Ishikawa (cell line): ENCODE measurements around the gene SUMO3.

Experiments
- CEBPB ChIP-seq: IDR thresholded peaks from 2 replicates; pipeline ENCODE4 v1.6.1; 2012
- CREB1 ChIP-seq: IDR thresholded peaks from 2 replicates; pipeline ENCODE4 v1.6.1; 2012; ENCODE audit warnings: low read depth
- EGR1 ChIP-seq: IDR thresholded peaks from 2 replicates; pipeline ENCODE4 v1.6.1; 2012
- EP300 ChIP-seq: IDR thresholded peaks from 2 replicates; pipeline ENCODE4 v1.6.1; 2012; ENCODE audit warnings: borderline replicate concordance
- FOXM1 ChIP-seq: IDR thresholded peaks from 2 replicates; pipeline ENCODE4 v1.6.1; 2012; ENCODE audit warnings: low read depth, borderline replicate concordance
- MAX ChIP-seq: IDR thresholded peaks from 2 replicates; pipeline ENCODE4 v1.6.1; 2012
- NFIC ChIP-seq: IDR thresholded peaks from 2 replicates; pipeline ENCODE4 v1.6.1; 2012
- RAD21 ChIP-seq: IDR thresholded peaks from 2 replicates; pipeline ENCODE4 v1.6.1; 2012; ENCODE audit warnings: low read depth
- TAF1 ChIP-seq: IDR thresholded peaks from 2 replicates; pipeline ENCODE4 v1.6.1; 2012; ENCODE audit warnings: low read depth, mild to moderate bottlenecking
- TCF12 ChIP-seq: IDR thresholded peaks from 2 replicates; pipeline ENCODE4 v1.6.1; 2012; ENCODE audit warnings: low read depth
- TEAD4 ChIP-seq: IDR thresholded peaks from 2 replicates; pipeline ENCODE4 v1.6.1; 2012
- USF1 ChIP-seq: IDR thresholded peaks from 2 replicates; pipeline ENCODE4 v1.6.1; 2012
- YY1 ChIP-seq: IDR thresholded peaks from 2 replicates; pipeline ENCODE4 v1.6.1; 2012; ENCODE audit warnings: low read depth
- ZBTB7A ChIP-seq: IDR thresholded peaks from 2 replicates; pipeline ENCODE4 v1.6.1; 2012; ENCODE audit warnings: low read depth
- TF ChIP-seq, protein P1 (sequence below): IDR thresholded peaks from 2 replicates; pipeline ENCODE4 v1.6.1; 2012; ENCODE audit warnings: low read depth, mild to moderate bottlenecking

SUMO3 gene

DNA sequence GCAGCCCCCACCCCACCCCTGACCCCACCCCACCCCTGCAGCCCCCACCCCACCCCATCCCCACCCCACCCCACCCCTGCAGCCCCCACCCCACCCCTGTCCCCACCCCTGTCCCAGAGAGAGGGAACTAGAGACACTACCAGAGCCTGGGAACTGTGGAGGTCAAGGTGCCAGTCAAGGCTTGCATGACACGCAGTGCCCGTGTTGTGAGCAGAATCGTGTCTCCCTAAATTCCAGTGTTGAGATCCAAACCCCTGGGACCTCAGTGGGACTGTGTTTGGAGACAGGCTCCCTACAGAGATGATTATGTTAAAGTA is 18.4 kb upstream of the SUMO3 start:
- TF ChIP-seq, protein P1, sequence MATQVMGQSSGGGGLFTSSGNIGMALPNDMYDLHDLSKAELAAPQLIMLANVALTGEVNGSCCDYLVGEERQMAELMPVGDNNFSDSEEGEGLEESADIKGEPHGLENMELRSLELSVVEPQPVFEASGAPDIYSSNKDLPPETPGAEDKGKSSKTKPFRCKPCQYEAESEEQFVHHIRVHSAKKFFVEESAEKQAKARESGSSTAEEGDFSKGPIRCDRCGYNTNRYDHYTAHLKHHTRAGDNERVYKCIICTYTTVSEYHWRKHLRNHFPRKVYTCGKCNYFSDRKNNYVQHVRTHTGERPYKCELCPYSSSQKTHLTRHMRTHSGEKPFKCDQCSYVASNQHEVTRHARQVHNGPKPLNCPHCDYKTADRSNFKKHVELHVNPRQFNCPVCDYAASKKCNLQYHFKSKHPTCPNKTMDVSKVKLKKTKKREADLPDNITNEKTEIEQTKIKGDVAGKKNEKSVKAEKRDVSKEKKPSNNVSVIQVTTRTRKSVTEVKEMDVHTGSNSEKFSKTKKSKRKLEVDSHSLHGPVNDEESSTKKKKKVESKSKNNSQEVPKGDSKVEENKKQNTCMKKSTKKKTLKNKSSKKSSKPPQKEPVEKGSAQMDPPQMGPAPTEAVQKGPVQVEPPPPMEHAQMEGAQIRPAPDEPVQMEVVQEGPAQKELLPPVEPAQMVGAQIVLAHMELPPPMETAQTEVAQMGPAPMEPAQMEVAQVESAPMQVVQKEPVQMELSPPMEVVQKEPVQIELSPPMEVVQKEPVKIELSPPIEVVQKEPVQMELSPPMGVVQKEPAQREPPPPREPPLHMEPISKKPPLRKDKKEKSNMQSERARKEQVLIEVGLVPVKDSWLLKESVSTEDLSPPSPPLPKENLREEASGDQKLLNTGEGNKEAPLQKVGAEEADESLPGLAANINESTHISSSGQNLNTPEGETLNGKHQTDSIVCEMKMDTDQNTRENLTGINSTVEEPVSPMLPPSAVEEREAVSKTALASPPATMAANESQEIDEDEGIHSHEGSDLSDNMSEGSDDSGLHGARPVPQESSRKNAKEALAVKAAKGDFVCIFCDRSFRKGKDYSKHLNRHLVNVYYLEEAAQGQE = no peak
- TF ChIP-seq MAX = no peak
- TF ChIP-seq RAD21 = no peak
- no peak for TF ChIP-seq CEBPB
- no peak for TF ChIP-seq TCF12
- TF ChIP-seq FOXM1 = no peak
- no peak for TF ChIP-seq EP300
- no peak for TF ChIP-seq CREB1
- no peak for TF ChIP-seq TEAD4
- no peak for TF ChIP-seq NFIC
- no peak for TF ChIP-seq EGR1
- no peak for TF ChIP-seq TAF1
- no peak for TF ChIP-seq ZBTB7A
- no peak for TF ChIP-seq USF1
- no peak for TF ChIP-seq YY1

DNA sequence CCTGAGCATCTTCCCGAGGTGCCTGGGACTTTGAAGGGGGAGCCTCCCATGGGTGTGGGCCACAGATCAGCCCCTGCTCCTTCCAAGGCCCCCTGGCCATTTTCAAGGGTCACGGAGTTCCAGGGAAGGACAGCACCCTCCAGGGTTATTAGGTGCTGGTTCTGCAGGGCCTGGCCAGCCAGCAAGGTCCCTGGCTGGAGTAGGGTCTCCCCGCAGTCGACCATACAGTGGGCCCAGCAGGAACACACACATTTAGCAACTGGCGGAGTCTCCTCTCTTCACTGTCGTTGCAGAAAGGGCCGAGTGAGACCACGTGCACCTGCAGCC is 17.7 kb upstream of the SUMO3 start:
- no peak for TF ChIP-seq TEAD4
- TF ChIP-seq USF1 = no peak
- TF ChIP-seq ZBTB7A = 0 out of 2 replicates have a peak, but pooled peaks have one; percentile 32
- TF ChIP-seq EP300 = no peak

GRCh38 chr21:44834951-44835646 is 17.2 kb upstream of the SUMO3 start:
- TF ChIP-seq RAD21 (peak; percentile 14; the same call in 1 of the 2 replicates), EP300 (no peak)

- TF ChIP-seq FOXM1 (no peak), USF1 (no peak), YY1 (no peak), ZBTB7A (no peak), EGR1 (no peak), CREB1 (no peak), TEAD4 (no peak)
- TF ChIP-seq, protein P1 = no peak
Measured at GRCh38 chr21:44834231-44834950, 16.5 kb upstream of the SUMO3 start.

- TF ChIP-seq TEAD4 = no peak
- TF ChIP-seq RAD21 = no peak
- TF ChIP-seq ZBTB7A = no peak
- TF ChIP-seq CEBPB = no peak
- TF ChIP-seq USF1 = no peak
- no peak for TF ChIP-seq FOXM1
Measured at GRCh38 chr21:44833663-44834062, 15.8 kb upstream of the SUMO3 start.

DNA sequence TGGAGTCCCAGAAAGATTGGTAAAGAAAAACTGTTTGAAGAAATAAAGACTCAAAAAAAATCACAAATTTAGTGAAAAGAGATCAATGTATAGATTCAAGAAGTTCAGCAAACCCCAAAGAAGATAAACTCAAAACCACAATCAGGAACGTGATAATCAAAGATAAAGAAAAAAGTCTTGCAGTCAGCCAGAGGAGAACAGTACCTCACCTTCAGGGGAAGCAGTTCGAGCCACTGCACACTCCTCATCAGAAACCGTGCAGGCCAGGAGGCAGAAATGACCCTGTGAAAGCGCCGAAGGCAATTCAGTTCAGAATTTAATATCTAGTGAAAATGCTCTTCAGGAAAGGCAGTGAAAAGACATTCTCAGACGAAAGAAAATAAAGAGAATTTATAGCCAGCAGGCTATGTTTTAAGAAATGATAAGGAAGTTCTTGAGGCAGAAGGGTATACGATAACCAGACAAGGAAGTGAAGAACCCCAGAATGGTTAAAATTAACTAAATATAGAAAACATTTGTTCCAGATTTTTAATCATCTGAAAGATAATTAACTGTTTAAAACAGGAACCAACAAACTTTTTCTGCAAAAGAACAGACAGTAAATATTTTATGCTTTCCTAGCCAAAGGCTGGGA is 13.5 kb upstream of the SUMO3 start:
- TF ChIP-seq CREB1 = no peak
